DND-41 (cell line): ENCODE measurements around the gene OXCT1.

Source experiments
- ATAC-seq: fragments of 200-7000 bp; cut with Tn5 transposase; 3 replicates; pipeline ENCODE4 v1.9.1; 2021; ENCODE audit warnings: low read depth; ENCODE audit not compliant: insufficient read depth
- DNase-seq: peaks from one replicate; pipeline ENCODE4 v3.0.0-alpha.2; 2020
- H2AFZ ChIP-seq: 2 replicates; pipeline ENCODE4 v1.6.0; 2012; ENCODE audit warnings: low read depth, low read length
- H3K27ac ChIP-seq: 2 replicates; pipeline ENCODE4 v1.5.1; 2012; ENCODE audit warnings: low read length, inconsistent platforms
- H3K27me3 ChIP-seq: fragments of 200-600 bp; sonication (generic); 2 replicates; pipeline ENCODE4 v1.6.0; 2012; ENCODE audit warnings: low read length, mild to moderate bottlenecking, inconsistent platforms; ENCODE audit not compliant: insufficient read depth, poor library complexity
- H3K36me3 ChIP-seq: 2 replicates; pipeline ENCODE4 v1.5.1; 2012; ENCODE audit warnings: low read length, inconsistent platforms; ENCODE audit not compliant: insufficient read depth
- H3K4me1 ChIP-seq: 2 replicates; pipeline ENCODE4 v1.5.1; 2012; ENCODE audit warnings: mild to moderate bottlenecking, low read length; ENCODE audit not compliant: insufficient read depth
- H3K4me2 ChIP-seq: 2 replicates; pipeline ENCODE4 v1.6.0; 2012; ENCODE audit warnings: mild to moderate bottlenecking, moderate library complexity, low read length, inconsistent platforms; ENCODE audit not compliant: insufficient read depth
- H3K4me3 ChIP-seq, 2 experiments: fragments of 200-600 bp in 1 of 2; shearing (Covaris generic) in 1 of 2; 2 replicates each; pipeline ENCODE4 v1.5.1; 2012 to 2016; ENCODE audit warnings: inconsistent platforms in 2 of 2, low read length in 2 of 2, mild to moderate bottlenecking in 2 of 2, low read depth in 1 of 2, moderate library complexity in 1 of 2
- H3K79me2 ChIP-seq: 2 replicates; pipeline ENCODE4 v1.6.0; 2012; ENCODE audit warnings: low read length, inconsistent platforms; ENCODE audit not compliant: insufficient read depth
- H3K9ac ChIP-seq: 2 replicates; pipeline ENCODE4 v1.6.0; 2012; ENCODE audit warnings: low read depth, mild to moderate bottlenecking, inconsistent platforms, low read length, moderate library complexity
- H3K9me3 ChIP-seq: 2 replicates; pipeline ENCODE4 v1.5.1; 2012; ENCODE audit warnings: low read length, moderate library complexity, mild to moderate bottlenecking, inconsistent platforms; ENCODE audit not compliant: insufficient read depth, severe bottlenecking
- H4K20me1 ChIP-seq: 2 replicates; pipeline ENCODE4 v1.6.0; 2012; ENCODE audit warnings: low read length; ENCODE audit not compliant: insufficient read depth
- EZH2 ChIP-seq: IDR thresholded peaks from 3 replicates; pipeline ENCODE4 v1.6.1; 2012; ENCODE audit warnings: borderline replicate concordance, low read depth, mild to moderate bottlenecking, moderate library complexity, low read length, inconsistent platforms; ENCODE audit not compliant: severe bottlenecking
- TF ChIP-seq, protein P1 (sequence below): IDR thresholded peaks from 2 replicates; pipeline ENCODE4 v1.5.1; 2012; ENCODE audit warnings: borderline replicate concordance, low read length, moderate library complexity, mild to moderate bottlenecking; ENCODE audit not compliant: poor library complexity, severe bottlenecking; ENCODE audit errors: extremely low read depth

OXCT1 gene

DNA sequence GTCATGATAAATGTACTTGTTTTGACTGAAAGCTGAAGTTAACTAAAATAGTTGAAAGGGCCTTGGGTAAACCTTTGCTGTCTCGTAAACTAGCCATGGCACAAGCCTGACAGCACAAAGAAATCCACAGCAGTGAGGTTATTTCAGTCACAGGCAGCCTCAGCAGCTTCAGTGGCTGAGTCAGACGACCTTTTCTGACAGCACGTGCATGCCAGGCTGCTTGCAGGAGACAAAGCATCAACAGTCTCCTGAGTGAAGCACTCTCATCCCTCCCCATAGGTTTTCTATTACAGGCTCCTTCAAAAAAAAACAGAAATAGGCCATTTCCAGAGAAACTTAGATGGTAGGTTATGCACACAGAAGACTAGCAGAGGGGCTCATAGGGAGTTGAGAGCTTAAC lies 34.6 kb downstream of the OXCT1 start:
- no peak overlapping the region for H2AFZ ChIP-seq
- no peaks in the 10 kb centered on the region for H3K9me3 ChIP-seq
- H3K36me3 ChIP-seq, result peaks cover 74% of the 10 kb centered on the region
- peaks cover 5% of the 10 kb centered on the region; the same call in 1 of the 2 replicates for H4K20me1 ChIP-seq
- no peak for ATAC-seq
- H3K9ac ChIP-seq, result no peak overlapping the region
- no peak overlapping the region for H3K4me3 ChIP-seq
- H3K27ac ChIP-seq, result no peak overlapping the region
- H3K4me1 ChIP-seq, result no peaks in the 10 kb centered on the region
- peaks cover 14% of the 10 kb centered on the region for H3K79me2 ChIP-seq
- TF ChIP-seq, protein P1, sequence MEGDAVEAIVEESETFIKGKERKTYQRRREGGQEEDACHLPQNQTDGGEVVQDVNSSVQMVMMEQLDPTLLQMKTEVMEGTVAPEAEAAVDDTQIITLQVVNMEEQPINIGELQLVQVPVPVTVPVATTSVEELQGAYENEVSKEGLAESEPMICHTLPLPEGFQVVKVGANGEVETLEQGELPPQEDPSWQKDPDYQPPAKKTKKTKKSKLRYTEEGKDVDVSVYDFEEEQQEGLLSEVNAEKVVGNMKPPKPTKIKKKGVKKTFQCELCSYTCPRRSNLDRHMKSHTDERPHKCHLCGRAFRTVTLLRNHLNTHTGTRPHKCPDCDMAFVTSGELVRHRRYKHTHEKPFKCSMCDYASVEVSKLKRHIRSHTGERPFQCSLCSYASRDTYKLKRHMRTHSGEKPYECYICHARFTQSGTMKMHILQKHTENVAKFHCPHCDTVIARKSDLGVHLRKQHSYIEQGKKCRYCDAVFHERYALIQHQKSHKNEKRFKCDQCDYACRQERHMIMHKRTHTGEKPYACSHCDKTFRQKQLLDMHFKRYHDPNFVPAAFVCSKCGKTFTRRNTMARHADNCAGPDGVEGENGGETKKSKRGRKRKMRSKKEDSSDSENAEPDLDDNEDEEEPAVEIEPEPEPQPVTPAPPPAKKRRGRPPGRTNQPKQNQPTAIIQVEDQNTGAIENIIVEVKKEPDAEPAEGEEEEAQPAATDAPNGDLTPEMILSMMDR, result no peak
- no peak for TF ChIP-seq EZH2
- DNase-seq, result no peak
- no peak overlapping the region for H3K4me2 ChIP-seq
- H3K27me3 ChIP-seq, result no peaks in the 10 kb centered on the region

DNA sequence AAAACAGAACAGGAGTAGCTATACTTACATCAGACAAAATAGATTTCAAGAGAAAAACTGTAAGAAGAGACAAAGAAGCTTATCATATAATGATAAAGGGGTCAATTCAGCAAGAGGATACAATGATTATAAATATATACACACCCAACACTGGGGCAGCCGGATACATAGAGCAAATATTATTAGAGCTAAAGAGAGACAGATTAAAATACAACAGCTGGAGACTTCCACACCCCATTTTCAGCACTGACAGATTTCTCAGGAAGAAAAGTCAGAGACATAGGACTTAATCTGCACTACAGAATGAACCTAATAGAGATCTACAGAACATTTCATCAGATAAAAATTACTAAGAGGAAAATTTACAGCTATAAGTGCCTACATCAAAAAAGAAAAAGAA lies 35.7 kb downstream of the OXCT1 start:
- Histone ChIP-seq H3K9ac (no peak overlapping the region), H3K79me2 (peaks cover 14% of the 10 kb centered on the region), H3K27me3 (no peaks in the 10 kb centered on the region), H4K20me1 (peaks cover 5% of the 10 kb centered on the region; the same call in 1 of the 2 replicates), H2AFZ (no peak overlapping the region), H3K27ac (no peak overlapping the region), H3K4me3 (no peak overlapping the region), H3K4me2 (no peak overlapping the region), H3K36me3 (peaks cover 69% of the 10 kb centered on the region), H3K4me1 (no peaks in the 10 kb centered on the region), H3K9me3 (no peaks in the 10 kb centered on the region)
- TF ChIP-seq, protein P1, result no peak
- TF ChIP-seq EZH2, result no peak
- ATAC-seq (no peak), DNase-seq (no peak)

- no peak overlapping the region for H2AFZ ChIP-seq
- no peak overlapping the region for H3K4me3 ChIP-seq
- H3K27ac ChIP-seq, result no peak overlapping the region
- no peak overlapping the region for H3K9ac ChIP-seq
- H3K79me2 ChIP-seq, result peaks cover 10% of the 10 kb centered on the region; the same call in 1 of the 2 replicates
- H3K4me2 ChIP-seq, result no peak overlapping the region
- no peaks in the 10 kb centered on the region for H3K27me3 ChIP-seq
- no peaks in the 10 kb centered on the region for H3K4me1 ChIP-seq
- no peak for ATAC-seq
- DNase-seq, result no peak
- H4K20me1 ChIP-seq, result no peaks in the 10 kb centered on the region; the same call in 1 of the 2 replicates
- peaks cover 55% of the 10 kb centered on the region for H3K36me3 ChIP-seq
- no peaks in the 10 kb centered on the region for H3K9me3 ChIP-seq
- TF ChIP-seq EZH2, result no peak
- TF ChIP-seq, protein P1, result no peak
Observed at GRCh38 chr5:41832430-41832829, 37.8 kb downstream of the OXCT1 start.

- Histone ChIP-seq H3K36me3 (peaks cover 59% of the 10 kb centered on the region), H3K4me3 (no peak overlapping the region), H3K9ac (no peak overlapping the region), H4K20me1 (no peaks in the 10 kb centered on the region; the same call in 1 of the 2 replicates), H3K79me2 (peaks cover 10% of the 10 kb centered on the region; the same call in 1 of the 2 replicates), H3K27me3 (no peaks in the 10 kb centered on the region), H3K4me1 (no peaks in the 10 kb centered on the region), H2AFZ (no peak overlapping the region), H3K4me2 (no peak overlapping the region), H3K9me3 (no peaks in the 10 kb centered on the region), H3K27ac (no peak overlapping the region)
- DNase-seq, result no peak
- no peak for ATAC-seq
- TF ChIP-seq, protein P1, result no peak
- no peak for TF ChIP-seq EZH2
Observed at GRCh38 chr5:41831155-41831554, 39.1 kb downstream of the OXCT1 start.
